ENCODE results near the gene HLA-B. TPM values are rescaled to one million over a fixed set of nuclear protein-coding genes. Genes with fewer than 3 reads are reported as not detected.

Gene HLA-B
- total and polyA plus RNA-seq, 4 donors = 341 to 864 (median 417) TPM

DNA sequence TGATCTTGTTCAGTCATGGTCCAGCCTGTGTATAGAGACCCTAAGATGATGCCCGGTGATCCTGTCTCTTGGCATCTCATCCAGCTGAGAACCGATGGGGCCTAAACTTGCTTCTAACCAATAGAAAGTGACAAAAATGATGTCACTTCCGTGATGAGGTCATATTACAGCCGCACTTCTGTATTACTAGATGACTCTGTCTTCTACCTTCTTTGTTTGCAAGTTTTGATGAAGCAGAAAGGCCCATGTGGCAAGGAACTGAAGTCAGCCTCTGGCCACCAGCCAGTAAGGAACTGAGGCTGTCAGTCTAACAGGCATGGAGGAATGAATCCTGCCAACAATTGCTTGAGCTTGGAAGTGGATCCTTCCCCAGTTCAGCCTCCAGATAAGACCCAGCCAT is 52.3 kb downstream of the HLA-B start:
- WGBS = 78% methylated on average over 4 of the region's 4 CpGs
- TF ChIP-seq RAD21 (IDR thresholded peaks at IDR 0.05) (no peak), JUND (IDR thresholded peaks at IDR 0.05) (no peak), RXRA (IDR thresholded peaks at IDR 0.05) (no peak), FOXA1 (IDR thresholded peaks at IDR 0.05) (no peak), HNF4G (IDR thresholded peaks at IDR 0.05) (no peak), YY1 (IDR thresholded peaks at IDR 0.05) (no peak), SP1 (IDR thresholded peaks at IDR 0.05) (no peak)
- TF ChIP-seq, protein P1, sequence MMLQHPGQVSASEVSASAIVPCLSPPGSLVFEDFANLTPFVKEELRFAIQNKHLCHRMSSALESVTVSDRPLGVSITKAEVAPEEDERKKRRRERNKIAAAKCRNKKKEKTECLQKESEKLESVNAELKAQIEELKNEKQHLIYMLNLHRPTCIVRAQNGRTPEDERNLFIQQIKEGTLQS (IDR thresholded peaks at IDR 0.05) = no peak
- TF ChIP-seq, protein P2, sequence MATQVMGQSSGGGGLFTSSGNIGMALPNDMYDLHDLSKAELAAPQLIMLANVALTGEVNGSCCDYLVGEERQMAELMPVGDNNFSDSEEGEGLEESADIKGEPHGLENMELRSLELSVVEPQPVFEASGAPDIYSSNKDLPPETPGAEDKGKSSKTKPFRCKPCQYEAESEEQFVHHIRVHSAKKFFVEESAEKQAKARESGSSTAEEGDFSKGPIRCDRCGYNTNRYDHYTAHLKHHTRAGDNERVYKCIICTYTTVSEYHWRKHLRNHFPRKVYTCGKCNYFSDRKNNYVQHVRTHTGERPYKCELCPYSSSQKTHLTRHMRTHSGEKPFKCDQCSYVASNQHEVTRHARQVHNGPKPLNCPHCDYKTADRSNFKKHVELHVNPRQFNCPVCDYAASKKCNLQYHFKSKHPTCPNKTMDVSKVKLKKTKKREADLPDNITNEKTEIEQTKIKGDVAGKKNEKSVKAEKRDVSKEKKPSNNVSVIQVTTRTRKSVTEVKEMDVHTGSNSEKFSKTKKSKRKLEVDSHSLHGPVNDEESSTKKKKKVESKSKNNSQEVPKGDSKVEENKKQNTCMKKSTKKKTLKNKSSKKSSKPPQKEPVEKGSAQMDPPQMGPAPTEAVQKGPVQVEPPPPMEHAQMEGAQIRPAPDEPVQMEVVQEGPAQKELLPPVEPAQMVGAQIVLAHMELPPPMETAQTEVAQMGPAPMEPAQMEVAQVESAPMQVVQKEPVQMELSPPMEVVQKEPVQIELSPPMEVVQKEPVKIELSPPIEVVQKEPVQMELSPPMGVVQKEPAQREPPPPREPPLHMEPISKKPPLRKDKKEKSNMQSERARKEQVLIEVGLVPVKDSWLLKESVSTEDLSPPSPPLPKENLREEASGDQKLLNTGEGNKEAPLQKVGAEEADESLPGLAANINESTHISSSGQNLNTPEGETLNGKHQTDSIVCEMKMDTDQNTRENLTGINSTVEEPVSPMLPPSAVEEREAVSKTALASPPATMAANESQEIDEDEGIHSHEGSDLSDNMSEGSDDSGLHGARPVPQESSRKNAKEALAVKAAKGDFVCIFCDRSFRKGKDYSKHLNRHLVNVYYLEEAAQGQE (IDR thresholded peaks at IDR 0.05) = no peak
- Histone ChIP-seq H3K27ac (ENCODE audit: low read depth in 1 of 2, low read length in 2 of 2) (no peak overlapping the region), H3K27me3 (ENCODE audit: control insufficient read depth in 4 of 4, insufficient read depth in 4 of 4, low read length in 3 of 4) (peaks cover 0 to 12% (median 0%) of the 10 kb centered on the region in 4 donors), H3K36me3 (ENCODE audit: control insufficient read depth in 4 of 4, insufficient read depth in 3 of 4, low read depth in 1 of 4, low read length in 3 of 4) (no peaks in the 10 kb centered on the region), H3K9ac (ENCODE audit: low read depth in 1 of 2, low read length in 2 of 2) (no peak overlapping the region), H3K4me3 (ENCODE audit: low read depth in 1 of 3, low read length in 3 of 3) (no peak overlapping the region), H3K9me3 (ENCODE audit: control insufficient read depth in 4 of 4, low read length in 3 of 4) (peaks cover 0 to 3% (median 0%) of the 10 kb centered on the region in 4 donors), H3K4me1 (ENCODE audit: control insufficient read depth in 4 of 4, insufficient read depth in 4 of 4, low read length in 3 of 4) (peaks cover 0 to 2% (median 0%) of the 10 kb centered on the region in 4 donors)
- DNase-seq (ENCODE audit: low spot score) = no peak

Small RNA genes within 50 kb of the gene (small RNA-seq; reads per million reads assigned to genes)
- gene HLA-S = not detected
- not detected for gene MIR6891
- gene RF00019 = not detected
- gene RNU6-283P = not detected

Other genes with a start within 250 kb of the HLA-B start
- not detected for gene C6orf15, start 244.6 kb downstream of the HLA-B start, total RNA-seq
- gene C6orf15, start 244.6 kb downstream of the HLA-B start, polyA plus RNA-seq = not detected
- under 1 TPM in 1 of 2 donors, not detected in 1; under 0.01 TPM for gene PSORS1C1, start 242.4 kb downstream of the HLA-B start, total RNA-seq
- under 1 TPM in 1 of 2 donors, not detected in 1; 0.08 TPM for gene PSORS1C1, start 242.4 kb downstream of the HLA-B start, polyA plus RNA-seq
- not detected for gene CDSN, start 236.7 kb downstream of the HLA-B start, total RNA-seq
- not detected for gene CDSN, start 236.7 kb downstream of the HLA-B start, polyA plus RNA-seq
- not detected for gene PSORS1C2, start 218.1 kb downstream of the HLA-B start, total RNA-seq
- gene PSORS1C2, start 218.1 kb downstream of the HLA-B start, polyA plus RNA-seq = not detected
- 1 to 10 TPM; 6.9 to 9.9 TPM for gene CCHCR1, start 199.4 kb downstream of the HLA-B start, total RNA-seq
- 1 to 10 TPM; 3.1 to 5.6 TPM for gene CCHCR1, start 199.4 kb downstream of the HLA-B start, polyA plus RNA-seq
- gene TCF19, start 198.6 kb downstream of the HLA-B start, total RNA-seq = 10 to 100 TPM in 1 of 2 donors, under 1 TPM in 1; 0.67 to 16.8 TPM
- gene TCF19, start 198.6 kb downstream of the HLA-B start, polyA plus RNA-seq = 1 to 10 TPM in 1 of 2 donors, under 1 TPM in 1; 0.63 to 3.4 TPM
- 1 to 10 TPM in 1 of 2 donors, not detected in 1; 3.2 TPM for gene POU5F1, start 186.5 kb downstream of the HLA-B start, total RNA-seq
- gene POU5F1, start 186.5 kb downstream of the HLA-B start, polyA plus RNA-seq = under 1 TPM in 1 of 2 donors, not detected in 1; 0.32 TPM
- gene HLA-C, start 85.1 kb downstream of the HLA-B start, total RNA-seq = 100 to 1,000 TPM; 249 to 292 TPM
- 100 to 1,000 TPM; 232 to 317 TPM for gene HLA-C, start 85.1 kb downstream of the HLA-B start, polyA plus RNA-seq
- gene MICA, start 46.4 kb upstream of the HLA-B start, total RNA-seq = 1 to 10 TPM; 3.3 to 9.1 TPM
- gene MICA, start 46.4 kb upstream of the HLA-B start, polyA plus RNA-seq = 1 to 10 TPM; 3.2 to 5.0 TPM
- 1 to 10 TPM; 1.8 to 4.9 TPM for gene MICB, start 141.0 kb upstream of the HLA-B start, total RNA-seq
- under 1 TPM; 0.19 to 0.66 TPM for gene MICB, start 141.0 kb upstream of the HLA-B start, polyA plus RNA-seq
- under 1 TPM in 1 of 2 donors, not detected in 1; 0.56 TPM for gene MCCD1, start 171.8 kb upstream of the HLA-B start, total RNA-seq
- gene MCCD1, start 171.8 kb upstream of the HLA-B start, polyA plus RNA-seq = not detected
- 100 to 1,000 TPM; 151 to 254 TPM for gene DDX39B, start 184.8 kb upstream of the HLA-B start, total RNA-seq
- gene DDX39B, start 184.8 kb upstream of the HLA-B start, polyA plus RNA-seq = 100 to 1,000 TPM in 1 of 2 donors, 10 to 100 TPM in 1; 75.0 to 120 TPM
- gene ATP6V1G2, start 189.4 kb upstream of the HLA-B start, total RNA-seq = under 1 TPM; 0.14 to 0.17 TPM
- gene ATP6V1G2, start 189.4 kb upstream of the HLA-B start, polyA plus RNA-seq = under 1 TPM; 0.35 to 0.36 TPM
- gene NFKBIL1, start 190.4 kb upstream of the HLA-B start, total RNA-seq = 1 to 10 TPM; 6.7 to 8.0 TPM
- gene NFKBIL1, start 190.4 kb upstream of the HLA-B start, polyA plus RNA-seq = 1 to 10 TPM; 3.3 to 9.6 TPM
- not detected for gene LTA, start 215.1 kb upstream of the HLA-B start, total RNA-seq
- gene LTA, start 215.1 kb upstream of the HLA-B start, polyA plus RNA-seq = under 1 TPM in 1 of 2 donors, not detected in 1; 0.05 TPM
- gene TNF, start 218.4 kb upstream of the HLA-B start, total RNA-seq = under 1 TPM; 0.19 to 0.42 TPM
- gene TNF, start 218.4 kb upstream of the HLA-B start, polyA plus RNA-seq = under 1 TPM in 1 of 2 donors, not detected in 1; 0.06 TPM
- gene LTB, start 225.2 kb upstream of the HLA-B start, total RNA-seq = 1 to 10 TPM in 1 of 2 donors, under 1 TPM in 1; 0.67 to 5.3 TPM
- gene LTB, start 225.2 kb upstream of the HLA-B start, polyA plus RNA-seq = 1 to 10 TPM; 1.4 to 1.7 TPM
- gene LST1, start 229.1 kb upstream of the HLA-B start, total RNA-seq = 10 to 100 TPM; 10.4 to 24.6 TPM
- 10 to 100 TPM; 11.6 to 15.3 TPM for gene LST1, start 229.1 kb upstream of the HLA-B start, polyA plus RNA-seq
- gene NCR3, start 235.8 kb upstream of the HLA-B start, total RNA-seq = under 1 TPM in 1 of 2 donors, not detected in 1; 0.42 TPM
- gene NCR3, start 235.8 kb upstream of the HLA-B start, polyA plus RNA-seq = under 1 TPM; 0.14 to 0.71 TPM

Data from liver (tissue), 10 donors.